ENCODE data around the gene NFIC. TPM values are rescaled to one million over a fixed set of nuclear protein-coding genes. Genes with fewer than 3 reads are reported as not detected.

Gene NFIC
- 32.7 to 43.1 TPM (median 40.6 TPM) in 5 replicates for total RNA-seq (2022; extraction: Qiagen RNA extraction; ENCODE audit: low read depth)

DNA sequence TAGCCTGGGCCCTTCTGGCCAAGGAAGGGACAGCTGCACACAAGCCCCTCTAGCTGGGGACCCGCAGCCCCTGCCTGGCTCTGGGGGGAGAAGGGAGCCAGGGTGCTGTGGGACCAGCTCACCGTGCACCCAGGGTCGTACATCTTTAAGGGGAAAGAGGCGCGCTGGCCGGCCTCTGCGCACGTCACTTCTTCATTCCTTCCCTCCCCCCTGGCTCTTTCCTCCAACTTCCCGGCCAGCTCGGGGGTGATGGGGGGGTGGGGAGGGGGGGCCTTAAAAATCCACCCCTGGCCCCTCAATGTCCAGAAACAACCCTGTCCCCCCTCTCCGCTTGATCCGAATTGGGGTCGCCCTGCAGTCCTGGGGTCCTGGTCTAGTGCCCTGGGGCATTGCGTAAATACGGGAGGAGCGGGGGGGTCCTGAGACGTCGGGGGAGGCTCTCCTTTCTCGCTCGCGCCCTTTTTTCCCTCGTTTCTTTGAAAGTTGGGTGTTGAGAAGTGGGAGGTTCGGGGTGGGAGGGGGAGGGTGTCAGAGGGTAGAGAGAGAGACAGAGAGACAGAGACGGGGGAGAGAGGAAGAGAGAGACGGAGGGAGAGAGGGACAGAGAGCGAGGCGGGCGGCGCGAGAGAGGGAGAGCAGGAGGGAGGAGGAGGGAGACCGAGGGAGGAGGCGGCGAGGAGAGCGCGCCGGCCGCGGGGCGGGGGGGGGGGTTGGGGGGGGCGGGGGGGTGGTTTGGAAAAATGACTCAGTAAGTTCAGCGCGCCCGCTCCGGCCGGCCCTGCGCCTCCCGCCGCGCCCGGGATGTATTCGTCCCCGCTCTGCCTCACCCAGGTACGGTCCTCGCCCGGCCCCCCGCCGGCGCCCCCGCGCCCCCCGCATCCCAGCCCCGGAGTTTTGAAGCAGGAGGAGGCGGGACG, at the start of gene NFIC:
TSS of gene NFIC (plus strand) at position 748 of the 917 bp plus-strand sequence. CDS start at position 802, 54 bp downstream.

DNA sequence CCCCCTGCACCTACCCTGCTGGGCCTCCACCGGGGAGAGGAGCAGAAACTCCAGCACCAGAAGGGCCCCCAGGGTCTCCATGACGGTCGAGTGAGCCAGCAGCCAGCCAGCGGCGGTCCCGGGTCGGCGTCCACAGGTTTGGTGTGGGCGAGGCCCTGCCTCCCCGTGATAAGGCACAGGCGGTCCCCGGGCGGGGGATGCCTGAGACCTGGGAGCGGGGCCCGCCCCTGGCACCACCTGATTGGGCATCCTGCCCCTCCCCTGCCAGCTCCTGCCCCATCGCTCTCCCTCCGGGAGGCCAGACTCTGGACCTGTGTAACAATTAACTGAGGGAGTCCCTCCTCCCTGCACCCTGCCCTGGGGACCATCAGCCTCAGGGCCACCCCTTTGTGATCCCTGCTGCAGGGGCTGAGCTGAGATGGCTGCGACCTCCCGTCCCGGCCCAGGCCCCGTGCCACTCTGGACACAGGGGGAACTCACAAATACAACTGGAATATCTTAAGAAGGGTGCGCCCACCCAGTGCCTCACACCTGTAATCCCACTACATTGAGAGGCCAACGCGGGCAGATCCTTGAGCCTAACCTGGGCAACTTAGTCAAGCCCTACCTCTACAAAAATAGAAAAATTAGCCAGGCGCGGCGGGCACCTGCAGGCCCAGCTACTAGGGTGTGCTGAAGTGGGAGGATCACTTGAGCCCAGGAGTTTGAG, 114.2 kb downstream of the NFIC start, which contains the start of gene SMIM24:
TSS of gene SMIM24 (minus strand) at position 143 of the 709 bp plus-strand sequence. CDS start at position 81, 62 bp downstream.

DNA sequence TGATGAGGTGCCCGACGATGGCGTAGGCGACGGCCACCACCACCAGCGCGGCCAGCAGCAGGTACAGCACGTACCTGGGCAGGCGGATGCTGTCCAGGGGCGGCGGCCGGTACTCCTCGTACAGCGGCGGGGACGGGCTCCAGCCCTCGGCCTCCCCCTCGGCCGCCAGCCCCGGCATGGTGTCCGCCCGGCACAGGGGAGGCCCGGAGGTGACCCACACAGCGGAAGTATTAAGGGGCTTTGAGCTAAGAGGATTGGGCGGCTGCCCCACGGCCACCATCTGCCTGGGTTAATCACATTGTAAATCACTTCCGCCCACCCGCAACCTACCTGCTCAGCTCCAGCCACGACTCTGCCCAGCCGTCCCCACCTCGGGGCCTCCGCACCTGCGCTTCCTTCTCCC, 116.8 kb downstream of the NFIC start, which contains the start of gene SMIM44:
TSS of gene SMIM44 (minus strand) at position 216 of the 403 bp plus-strand sequence. CDS start at position 178, 38 bp downstream.

DNA sequence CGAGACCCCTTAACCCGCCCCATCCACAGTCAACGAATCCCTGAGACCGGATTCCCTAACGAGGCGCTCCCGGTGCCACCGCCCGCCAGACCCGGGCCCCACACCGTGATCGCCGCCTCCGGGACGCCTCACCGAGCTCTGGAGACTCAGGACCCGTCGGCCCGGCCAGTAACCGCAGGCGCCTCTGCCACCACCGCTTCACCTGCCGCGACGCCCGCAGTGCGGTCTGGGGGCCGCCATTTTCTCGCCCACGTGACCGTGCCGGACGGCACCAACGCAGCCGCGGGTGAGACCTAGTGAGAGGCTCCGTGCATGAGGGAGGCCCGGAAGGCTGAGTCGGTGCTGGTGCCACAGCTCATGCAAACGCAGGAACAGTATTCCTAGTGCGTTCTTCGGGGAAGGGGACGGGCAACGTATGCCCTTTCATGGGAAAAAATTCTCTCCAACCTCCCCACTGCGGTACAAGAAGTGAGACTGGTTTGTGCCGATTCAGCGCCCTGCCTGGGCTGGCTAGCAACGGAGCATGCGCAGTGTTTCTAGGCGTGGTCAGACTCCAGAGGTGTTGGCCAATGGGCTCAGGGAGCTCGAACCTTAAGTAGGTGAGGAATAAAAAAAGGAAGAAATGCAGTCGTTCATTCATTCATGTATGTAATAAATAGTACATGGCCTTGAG, 134.2 kb downstream of the NFIC start, which contains the start of gene DOHH:
TSS of gene DOHH (minus strand) at position 246 of the 673 bp plus-strand sequence. CDS start 3,860 bp downstream, outside the sequence.

DNA sequence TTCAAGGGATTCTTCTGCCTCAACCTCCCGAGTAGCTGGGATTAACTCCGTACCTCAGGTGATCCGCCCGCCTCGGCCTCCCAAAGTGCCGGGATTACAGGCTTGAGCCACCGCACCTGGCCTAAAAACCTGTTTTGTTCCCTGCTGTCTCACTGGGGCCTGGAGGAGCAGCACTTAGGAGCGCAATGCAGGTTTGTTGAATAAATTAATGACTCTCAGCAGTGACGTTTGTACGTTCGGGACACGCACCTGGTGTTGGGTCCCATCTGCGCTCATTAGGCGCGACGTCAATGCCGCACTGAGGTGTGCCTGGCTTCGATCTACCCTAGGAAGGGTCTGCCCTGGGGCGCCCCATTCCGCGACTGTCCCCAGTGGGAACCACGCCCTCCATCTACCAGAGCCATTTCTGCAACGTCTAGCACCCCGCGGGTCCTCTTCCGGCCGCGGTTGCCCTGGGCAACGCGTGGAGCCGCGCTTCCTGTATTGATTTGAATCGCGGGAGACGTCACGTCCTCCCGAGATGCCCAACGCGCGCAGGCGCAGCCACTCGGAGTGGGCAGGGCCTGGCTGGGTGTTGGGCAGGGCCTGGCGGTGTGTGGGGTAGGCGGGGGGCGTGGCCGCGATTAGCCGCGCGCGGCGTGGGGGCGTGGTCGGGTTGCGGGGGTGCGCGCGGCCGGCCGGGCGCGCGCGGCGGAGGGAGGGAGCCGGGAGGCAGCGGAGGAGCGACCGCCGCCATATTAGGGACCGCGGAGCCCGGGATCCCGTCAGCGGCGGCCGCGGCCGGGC, 139.4 kb downstream of the NFIC start, which contains the start of gene FZR1:
TSS of gene FZR1 (plus strand) at position 714 of the 786 bp plus-strand sequence. CDS start 16,679 bp downstream, outside the sequence.

Other genes starting within 250 kb of the NFIC start
- 0.05 to 0.17 TPM (median 0.12 TPM) in 3 of 5 replicates, not detected in the others for gene GNA15, start 230.6 kb upstream of the NFIC start, total RNA-seq (2022; extraction: Qiagen RNA extraction; ENCODE audit: low read depth)
- 0.08 to 0.16 TPM (median 0.11 TPM) in 4 of 5 replicates, not detected in the other for gene S1PR4, start 187.8 kb upstream of the NFIC start, total RNA-seq (2022; extraction: Qiagen RNA extraction; ENCODE audit: low read depth)
- gene NCLN, start 180.7 kb upstream of the NFIC start, total RNA-seq (2022; extraction: Qiagen RNA extraction; ENCODE audit: low read depth): 63.8 to 90.3 TPM (median 84.9 TPM) in 5 replicates
- 0.26 to 0.53 TPM (median 0.36 TPM) in 5 replicates for gene CELF5, start 141.9 kb upstream of the NFIC start, total RNA-seq (2022; extraction: Qiagen RNA extraction; ENCODE audit: low read depth)
- gene SMIM24, start 113.9 kb downstream of the NFIC start, total RNA-seq (2022; extraction: Qiagen RNA extraction; ENCODE audit: low read depth): 0.48 to 1.1 TPM (median 0.76 TPM) in 4 of 5 replicates, not detected in the other
- gene SMIM44, start 116.9 kb downstream of the NFIC start, total RNA-seq (2022; extraction: Qiagen RNA extraction; ENCODE audit: low read depth): not detected in 5 replicates
- 11.7 to 19.8 TPM (median 18.5 TPM) in 5 replicates for gene DOHH, start 134.1 kb downstream of the NFIC start, total RNA-seq (2022; extraction: Qiagen RNA extraction; ENCODE audit: low read depth)
- 22.3 to 33.5 TPM (median 29.6 TPM) in 5 replicates for gene FZR1, start 139.7 kb downstream of the NFIC start, total RNA-seq (2022; extraction: Qiagen RNA extraction; ENCODE audit: low read depth)
- not detected in 5 replicates for gene TEKTIP1, start 172.6 kb downstream of the NFIC start, total RNA-seq (2022; extraction: Qiagen RNA extraction; ENCODE audit: low read depth)
- gene MFSD12, start 191.0 kb downstream of the NFIC start, total RNA-seq (2022; extraction: Qiagen RNA extraction; ENCODE audit: low read depth): 127 to 180 TPM (median 171 TPM) in 5 replicates
- gene HMG20B, start 206.4 kb downstream of the NFIC start, total RNA-seq (2022; extraction: Qiagen RNA extraction; ENCODE audit: low read depth): 45.4 to 71.9 TPM (median 69.9 TPM) in 5 replicates
- 0.13 to 0.28 TPM (median 0.21 TPM) in 5 replicates for gene GIPC3, start 218.9 kb downstream of the NFIC start, total RNA-seq (2022; extraction: Qiagen RNA extraction; ENCODE audit: low read depth)
- 0.54 to 0.91 TPM (median 0.74 TPM) in 5 replicates for gene TBXA2R, start 240.3 kb downstream of the NFIC start, total RNA-seq (2022; extraction: Qiagen RNA extraction; ENCODE audit: low read depth)

Measured in A549 treated with CpdA at 1 μM for 4 hours (cell line).